ENCODE measurements around the gene RDM1.
"Not testable (repeated sequence)": the region's sequence is repeated elsewhere in the genome, so short reads cannot be mapped to it uniquely, and the experiment has no call there.

Gene RDM1

DNA sequence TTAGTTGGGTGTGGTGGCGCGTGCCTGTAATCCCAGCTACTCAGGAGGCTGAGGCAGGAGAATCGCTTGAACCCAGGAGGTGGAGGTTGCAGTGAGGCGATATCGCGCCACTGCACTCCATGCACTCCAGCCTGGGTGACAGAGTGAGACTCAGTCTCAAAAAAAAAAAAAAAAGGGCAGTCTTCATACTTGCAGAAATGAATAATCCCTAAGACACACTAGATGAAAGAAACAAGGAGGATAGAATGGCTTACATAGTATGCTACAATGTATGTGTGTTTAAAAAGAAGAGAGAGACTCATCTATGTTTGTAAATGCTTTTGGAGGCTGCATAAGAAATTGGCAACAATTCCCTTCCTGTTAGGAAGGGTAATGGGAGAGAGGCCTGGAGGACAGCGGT, 32.8 kb downstream of the RDM1 start:
- DNase-seq, result not testable (repeated sequence)

DNA sequence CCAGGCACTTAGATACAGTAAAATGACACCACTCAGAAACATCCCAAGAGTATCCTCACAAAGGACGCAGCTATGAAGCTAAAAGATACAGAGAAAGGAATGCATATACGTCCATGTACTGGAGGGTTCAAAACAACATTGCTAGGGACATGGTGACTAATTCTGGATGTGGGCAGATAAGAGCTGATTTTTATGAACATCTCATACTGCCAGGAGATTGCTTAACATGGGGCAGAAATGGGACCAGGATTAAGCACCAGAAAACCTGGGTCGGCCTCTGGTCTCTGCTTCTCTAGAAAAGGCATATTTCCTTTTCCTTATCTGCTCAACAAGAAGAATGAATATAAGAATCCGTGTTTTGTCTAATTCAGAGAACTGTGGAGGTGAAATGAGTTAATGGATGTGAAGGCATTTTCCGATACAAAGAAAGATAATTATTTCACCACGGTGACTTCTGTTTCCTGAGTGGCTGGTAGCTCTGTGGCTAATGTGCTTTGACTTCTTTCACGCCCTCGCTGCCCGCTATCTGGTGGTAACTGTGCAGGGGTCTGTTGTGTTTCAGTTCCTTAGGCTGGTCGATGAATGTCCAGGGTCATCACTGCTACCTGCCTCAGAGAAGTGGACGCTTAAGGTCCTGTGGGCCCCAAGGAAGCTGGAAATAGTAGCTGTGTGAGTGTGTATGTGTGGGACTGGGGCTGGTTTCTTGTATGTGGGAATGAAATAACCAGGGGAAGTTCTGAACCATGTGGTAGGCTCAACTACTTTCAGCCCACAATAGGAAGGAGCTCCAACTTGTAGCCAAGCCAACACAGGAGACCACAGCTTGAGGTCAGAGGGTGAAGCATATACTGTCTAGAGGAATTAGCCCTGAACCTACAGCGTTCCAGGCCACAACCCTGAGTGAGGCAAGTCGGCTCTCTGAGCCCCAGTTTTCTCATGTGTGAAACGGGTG, 34.7 kb downstream of the RDM1 start:
- DNase-seq, result peak; percentile 58 to 60

DNA sequence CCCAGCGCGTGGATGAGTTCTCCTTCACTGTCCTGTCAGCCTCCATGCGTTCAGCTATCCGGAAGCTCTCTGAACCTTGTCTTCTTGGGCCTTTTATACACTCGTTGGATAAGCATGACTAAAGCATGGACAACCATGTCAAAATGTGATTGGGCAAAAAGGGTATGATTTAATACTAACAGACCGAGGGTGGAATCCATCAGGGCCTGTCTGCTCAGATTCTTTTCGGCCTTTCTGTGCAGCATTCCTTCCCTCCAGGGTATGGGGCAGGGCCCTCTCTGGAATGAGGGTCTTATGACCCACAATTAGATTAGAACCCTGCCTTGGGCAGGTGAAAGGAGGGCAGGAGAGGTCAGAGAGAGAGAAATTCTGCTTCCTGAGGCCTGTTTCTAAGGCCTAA, 36.4 kb downstream of the RDM1 start:
- DNase-seq, result no peak

DNA sequence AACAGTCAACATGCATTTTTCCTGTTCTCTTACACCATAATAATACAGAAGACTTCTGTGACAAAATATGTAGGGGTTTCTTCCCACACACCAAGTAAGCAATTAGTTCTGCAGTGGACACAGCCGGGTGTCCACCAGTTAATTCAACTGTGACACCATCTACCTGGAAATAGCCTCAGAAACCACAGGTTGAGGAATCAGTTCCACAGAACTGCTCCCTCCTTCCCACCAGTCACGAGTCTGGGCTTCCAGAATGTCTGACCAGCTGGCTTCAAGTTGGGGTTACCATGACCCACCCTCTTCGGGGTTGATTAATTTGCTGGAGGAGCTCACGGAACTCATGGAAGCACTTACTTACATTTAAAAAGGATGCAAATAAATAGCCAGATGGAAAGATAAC, 36.8 kb downstream of the RDM1 start:
- DNase-seq, result no peak

DNA sequence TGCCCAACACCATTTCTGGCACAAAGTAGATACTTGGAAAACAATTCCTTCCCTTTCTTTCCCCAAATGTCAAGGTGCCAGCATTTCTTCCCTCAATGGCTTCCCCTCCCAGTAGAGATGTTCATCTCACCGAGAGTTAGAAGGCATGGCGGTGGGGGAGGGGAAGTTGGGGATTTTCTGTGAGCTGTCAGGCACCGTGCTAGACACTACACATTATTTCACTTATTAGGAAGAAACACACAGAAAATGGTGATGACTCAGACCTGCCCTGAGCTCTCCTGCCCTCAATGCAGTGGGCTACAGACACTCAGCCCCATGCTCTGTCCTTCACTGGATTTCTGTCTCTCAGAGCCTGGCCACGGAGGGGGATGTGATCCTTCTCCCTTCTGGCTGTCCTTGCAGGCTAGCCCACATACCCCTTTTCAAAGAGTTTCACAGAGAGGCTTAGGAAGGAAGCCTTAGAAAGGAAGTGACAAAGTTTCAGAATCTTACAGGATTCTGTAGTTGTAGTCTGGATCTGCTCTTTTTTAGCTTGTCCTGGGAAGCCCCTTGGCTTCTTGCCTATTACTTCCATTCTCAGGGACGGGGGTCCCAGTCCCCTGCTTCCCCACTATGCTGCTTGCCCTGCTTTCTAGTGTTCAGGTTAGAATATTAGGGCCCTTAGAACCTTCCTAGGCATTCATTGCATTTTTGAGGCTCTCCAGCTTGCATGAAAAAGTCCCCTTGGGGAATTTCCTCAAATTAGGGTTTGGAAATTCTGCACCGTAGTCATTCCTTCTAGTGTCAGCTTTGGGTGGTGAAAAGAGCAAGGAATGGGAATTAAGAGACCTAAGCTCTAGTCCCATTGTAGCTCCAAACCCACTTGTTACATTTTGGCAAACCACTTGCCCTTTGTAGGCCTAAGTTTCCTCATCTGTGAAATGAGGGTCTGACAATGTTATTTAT, 38.2 kb downstream of the RDM1 start:
- peak; percentile 73 to 74 for DNase-seq

DNA sequence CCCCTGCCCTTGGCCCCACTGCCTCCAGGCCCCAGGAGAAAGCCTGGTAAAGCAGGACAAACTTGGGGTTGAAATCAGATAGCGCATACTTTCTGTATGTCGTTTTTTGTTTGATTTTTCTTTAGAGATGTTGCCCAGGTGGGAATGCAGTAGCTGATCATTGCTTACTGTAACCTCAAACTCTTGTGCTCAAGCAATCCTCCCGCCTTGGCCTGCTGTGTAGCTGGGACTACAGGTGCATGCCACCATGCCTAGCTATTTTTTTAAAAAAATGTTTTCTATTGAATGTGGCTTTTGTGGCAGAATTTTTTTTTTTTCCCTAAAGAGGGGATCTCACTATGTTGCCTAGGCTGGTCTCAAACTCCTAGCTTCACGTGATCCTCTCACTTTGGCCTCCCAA, 39.3 kb downstream of the RDM1 start:
- no peak for DNase-seq

DNA sequence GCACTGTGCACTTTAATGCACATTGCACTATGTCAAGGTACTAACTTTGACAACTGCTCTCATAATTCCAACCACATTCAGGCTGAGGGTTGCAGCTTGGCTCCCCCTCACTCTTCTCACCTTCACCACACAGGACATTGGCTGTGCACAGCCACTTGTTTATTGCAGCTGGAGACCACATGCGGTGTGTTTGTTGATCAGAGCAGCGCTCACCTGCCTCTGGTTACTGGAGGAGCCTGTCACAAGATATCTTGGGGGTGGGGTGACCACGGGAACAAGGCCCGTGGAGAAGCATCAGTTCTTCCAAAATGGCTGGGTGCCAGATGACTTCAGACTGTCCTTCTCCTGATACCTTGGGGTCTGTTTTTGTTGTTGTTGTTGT, 39.8 kb downstream of the RDM1 start:
- peak; percentile 26 to 44 for DNase-seq

DNA sequence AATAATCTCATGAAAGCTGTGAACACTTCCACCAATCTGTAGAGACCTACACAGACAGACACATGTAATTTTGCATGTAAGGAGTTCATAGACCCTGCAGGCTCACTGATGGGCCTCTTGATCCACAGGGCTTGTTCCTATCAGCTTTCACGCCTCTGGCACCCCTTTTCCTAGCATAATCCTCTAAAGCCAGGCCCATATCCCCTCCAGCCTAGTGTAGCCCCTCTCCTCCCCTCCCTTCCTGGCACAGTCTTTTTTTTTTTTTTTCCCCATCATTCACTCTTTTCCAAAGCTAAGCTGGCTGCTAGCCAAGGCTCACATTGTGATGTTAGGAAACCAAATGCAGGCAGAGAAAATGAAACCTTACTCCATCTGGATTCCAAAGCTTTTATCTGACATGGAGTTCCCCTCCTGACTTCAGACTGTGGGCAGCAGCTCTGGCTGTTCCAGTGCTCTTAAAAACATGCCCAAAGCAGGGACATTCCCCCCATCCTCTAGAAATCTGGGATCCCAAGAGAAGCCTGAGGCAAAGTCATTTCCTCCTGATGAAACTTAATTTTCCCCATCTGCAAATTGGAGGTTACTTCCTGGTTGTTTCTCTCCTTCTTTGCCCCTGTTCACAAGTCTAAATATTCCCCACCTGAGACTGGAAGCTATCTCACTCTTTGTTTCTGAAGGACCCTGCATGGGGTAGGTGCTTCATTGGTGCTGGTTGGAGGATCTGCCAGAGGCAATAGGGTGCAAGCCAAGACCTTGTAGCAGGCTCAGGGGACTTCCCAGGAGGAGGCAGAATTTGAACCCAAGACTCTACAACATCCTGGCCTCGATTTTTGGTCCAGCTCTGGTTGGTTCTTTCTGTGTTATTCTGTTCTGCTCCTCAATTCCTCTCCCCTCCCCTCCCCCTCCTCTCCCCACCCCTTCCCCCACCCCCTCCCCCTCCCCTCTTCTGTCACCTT, 40.5 kb downstream of the RDM1 start:
- DNase-seq, result no peak

DNA sequence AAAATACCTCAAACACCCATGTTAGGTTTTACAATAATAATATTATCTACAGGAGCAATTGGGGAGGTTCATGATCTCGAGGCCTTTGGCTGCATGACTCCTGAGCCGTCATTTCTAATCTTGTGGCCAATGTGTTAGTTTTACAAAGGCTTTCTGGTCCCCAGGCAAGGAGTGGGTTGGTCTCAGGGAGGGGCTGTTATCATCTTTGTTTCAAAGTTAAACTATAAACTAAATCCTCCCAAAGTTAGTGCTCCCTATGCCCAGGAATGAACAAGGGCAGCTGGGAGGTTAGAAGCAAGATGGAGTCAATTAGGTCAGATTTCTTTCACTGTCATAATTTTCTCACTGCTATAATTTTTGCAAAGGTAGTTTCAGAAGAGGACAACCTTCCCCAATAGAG, 41.3 kb downstream of the RDM1 start:
- DNase-seq, result peak; percentile 33 to 46

DNA sequence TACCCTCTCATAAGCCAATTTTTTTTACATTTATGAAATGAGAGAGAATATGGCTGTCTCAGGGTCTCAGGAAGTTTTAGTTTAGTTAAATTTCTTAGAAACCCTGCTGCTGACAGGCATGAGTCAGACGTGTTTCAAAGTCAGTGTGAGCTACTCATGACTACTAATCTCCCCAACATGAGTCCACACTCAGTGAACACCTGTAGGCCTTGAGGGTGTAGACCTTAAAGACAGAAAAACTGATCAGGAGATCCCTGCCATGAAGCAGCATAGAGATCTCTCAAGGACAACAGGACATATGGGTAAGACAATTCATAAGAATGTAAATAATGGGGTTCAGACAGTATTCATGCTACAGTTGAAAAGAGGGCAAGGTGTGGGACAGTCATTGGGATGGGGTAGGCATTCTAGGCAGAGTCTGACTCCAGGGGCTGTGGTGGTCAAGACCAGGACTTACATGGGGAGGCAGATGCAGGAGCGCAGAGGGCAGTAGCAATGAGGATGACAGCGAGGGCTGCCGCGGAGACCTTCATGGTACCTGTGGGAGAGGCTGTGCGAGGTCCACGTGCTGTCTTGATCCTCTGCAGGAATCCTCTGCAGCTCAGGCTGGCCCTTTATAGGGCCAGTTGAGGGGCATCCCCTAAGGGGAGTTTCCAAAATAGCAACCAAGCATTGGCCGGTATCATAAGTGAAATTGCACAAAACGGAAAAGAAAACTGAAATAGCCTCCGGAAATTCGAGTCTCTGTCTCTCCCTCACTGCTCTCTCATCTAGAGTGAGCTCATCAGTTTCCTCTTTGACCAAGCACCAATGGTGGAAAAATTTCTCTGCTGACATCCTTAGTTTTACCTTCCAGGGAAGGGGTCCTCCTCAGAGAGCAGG, 50.6 kb downstream of the RDM1 start, which contains the start of gene CCL5:
CCL5 (minus strand) TSS at position 588 of the 882 bp plus-strand sequence.
- DNase-seq, result peak; percentile 62 to 69

DNA sequence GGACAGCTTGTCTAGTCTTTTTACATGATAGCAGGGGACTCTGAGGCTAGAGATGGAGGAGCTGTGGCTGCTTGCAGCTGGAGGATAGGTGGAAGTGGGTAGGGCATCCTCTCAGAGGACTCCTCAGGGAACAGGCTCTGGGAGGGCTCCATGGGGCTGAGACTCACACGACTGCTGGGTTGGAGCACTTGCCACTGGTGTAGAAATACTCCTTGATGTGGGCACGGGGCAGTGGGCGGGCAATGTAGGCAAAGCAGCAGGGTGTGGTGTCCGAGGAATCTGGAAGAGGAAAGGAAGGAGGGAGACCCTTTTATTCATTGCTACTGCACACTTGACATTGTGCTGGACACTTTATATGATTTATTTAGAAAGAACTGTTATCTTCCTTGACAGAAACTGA, 52.2 kb downstream of the RDM1 start:
- DNase-seq, result no peak

DNA sequence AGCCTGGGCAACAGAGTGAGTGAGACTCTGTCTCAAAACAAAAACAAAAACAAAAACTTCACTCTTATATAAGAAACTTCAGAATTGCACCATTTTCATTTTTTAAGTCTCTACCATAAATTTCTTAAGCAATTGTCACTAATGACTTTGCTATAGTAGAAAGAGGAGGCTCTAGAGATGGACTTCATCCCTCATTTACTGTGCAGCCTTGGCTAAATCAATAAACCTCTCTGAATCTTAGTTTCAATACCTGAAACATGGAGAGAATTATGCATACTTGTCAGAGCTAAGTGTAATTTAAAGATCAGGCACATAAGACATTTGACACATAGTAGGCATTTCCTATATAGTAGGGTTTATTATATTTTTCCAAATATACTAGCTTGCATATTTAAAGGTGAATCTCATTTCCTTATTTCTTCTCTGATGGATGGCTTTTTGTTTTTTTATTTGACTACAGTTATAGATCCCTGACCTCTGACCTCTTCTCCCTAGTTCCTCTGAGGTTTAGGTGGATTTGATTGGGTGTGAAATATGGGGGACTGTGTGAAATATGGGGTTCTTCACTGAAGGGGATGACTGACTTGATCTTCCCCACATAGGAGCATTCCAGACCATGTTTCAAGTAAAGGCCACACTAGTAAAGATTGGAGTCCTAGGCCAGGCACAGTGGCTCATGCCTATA, 53.1 kb downstream of the RDM1 start:
- DNase-seq, result no peak

DNA sequence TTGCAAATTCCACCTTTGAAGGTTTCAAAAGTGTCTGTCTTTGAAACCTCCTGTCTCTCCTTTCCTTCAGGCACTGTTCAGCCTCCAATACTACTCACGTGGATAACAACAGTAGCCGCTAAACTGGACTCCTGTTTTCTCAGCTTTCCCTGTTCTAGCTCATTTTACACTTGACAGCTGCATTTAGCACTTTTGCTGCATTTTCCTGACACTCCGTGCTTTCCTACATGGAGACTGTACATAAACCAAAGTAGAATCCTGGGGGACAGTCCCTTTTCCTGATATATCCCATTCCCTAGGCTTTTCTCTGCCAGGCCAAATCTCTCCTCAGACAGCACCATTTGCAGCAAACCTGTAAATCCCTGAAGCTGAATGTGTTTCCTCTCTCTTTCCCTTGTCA, 54.0 kb downstream of the RDM1 start:
- DNase-seq, result no peak

DNA sequence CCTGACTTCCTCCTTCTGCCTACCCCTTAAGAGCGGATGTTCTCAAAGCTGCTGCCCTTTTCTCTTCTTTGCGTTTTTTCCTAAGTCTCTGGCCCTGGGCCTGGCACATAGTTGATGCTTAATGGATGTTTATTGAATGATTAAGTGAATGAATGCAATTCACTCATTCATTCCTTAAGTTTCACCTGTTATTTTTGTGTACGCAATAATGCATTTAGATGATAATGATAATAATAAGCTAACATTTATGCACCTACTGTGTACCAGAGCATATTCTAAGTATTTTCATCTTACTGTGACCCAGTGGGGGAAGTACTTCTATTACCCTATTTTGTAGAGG, 54.8 kb downstream of the RDM1 start:
- DNase-seq, result no peak

DNA sequence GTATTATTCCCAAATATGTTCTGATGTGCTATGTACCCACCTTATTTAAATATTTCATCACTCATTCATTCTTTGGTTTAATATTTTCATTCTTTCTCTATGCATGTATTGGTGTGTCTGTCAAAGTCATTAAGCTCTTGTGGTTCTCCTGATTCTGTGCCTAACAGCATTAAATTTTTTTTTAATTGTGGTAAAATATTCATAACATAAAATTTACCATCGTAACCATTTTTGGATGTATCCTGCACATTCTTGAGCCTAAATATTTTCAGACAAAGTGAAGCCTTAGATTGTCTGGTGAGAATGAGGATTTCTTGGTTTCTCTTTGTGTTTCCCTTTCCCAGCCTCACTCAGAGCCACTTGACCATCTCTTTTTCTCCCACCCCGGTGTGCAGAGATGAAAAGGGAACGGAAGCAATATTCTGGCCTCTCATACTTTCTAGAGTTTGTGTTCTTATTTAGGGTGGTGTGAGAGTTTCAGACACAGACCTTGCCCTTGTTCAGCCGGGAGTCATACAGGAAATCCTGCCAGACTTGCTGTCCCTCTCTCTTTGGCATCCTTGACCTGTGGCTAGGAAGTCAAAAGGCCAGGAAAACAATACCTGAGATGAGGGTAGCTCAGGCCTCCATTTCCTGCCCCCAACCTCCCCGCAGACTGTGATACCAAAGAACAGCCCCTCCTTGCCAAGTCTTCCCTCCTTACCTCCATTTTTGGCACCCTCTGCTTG, 55.3 kb downstream of the RDM1 start:
- no peak for DNase-seq

DNA sequence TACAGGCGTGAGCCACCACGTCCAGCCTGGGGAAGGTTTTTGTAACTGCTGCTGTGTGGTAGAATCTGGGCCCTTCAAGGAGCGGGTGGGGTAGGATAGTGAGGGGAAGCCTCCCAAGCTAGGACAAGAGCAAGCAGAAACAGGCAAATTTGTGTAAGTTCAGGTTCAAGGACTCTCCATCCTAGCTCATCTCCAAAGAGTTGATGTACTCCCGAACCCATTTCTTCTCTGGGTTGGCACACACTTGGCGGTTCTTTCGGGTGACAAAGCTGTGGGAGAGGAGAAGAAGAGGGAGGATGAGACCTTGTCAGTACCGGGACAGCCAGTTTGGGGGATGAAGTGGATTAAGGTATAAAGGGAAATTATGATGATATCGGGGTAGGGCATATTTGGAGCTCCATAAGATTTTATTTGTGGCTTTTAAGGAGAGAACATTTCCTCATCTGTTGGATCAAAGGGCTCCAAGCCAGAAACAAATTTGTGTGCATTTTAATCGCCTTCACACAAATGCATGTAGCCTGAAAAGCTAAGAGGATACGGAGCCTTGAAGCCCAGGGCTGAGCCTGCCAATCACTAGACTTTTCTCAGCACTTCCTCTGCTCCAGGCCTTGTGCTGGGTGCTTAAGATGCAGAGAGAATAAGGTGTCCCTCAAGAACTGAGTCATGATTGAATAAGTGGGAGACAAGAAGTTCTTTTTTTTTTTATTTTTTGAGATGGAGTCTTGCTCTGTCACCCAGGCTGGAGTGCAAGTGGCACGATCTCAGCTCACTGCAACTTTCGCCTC, 58.2 kb downstream of the RDM1 start:
- no peak for DNase-seq

DNA sequence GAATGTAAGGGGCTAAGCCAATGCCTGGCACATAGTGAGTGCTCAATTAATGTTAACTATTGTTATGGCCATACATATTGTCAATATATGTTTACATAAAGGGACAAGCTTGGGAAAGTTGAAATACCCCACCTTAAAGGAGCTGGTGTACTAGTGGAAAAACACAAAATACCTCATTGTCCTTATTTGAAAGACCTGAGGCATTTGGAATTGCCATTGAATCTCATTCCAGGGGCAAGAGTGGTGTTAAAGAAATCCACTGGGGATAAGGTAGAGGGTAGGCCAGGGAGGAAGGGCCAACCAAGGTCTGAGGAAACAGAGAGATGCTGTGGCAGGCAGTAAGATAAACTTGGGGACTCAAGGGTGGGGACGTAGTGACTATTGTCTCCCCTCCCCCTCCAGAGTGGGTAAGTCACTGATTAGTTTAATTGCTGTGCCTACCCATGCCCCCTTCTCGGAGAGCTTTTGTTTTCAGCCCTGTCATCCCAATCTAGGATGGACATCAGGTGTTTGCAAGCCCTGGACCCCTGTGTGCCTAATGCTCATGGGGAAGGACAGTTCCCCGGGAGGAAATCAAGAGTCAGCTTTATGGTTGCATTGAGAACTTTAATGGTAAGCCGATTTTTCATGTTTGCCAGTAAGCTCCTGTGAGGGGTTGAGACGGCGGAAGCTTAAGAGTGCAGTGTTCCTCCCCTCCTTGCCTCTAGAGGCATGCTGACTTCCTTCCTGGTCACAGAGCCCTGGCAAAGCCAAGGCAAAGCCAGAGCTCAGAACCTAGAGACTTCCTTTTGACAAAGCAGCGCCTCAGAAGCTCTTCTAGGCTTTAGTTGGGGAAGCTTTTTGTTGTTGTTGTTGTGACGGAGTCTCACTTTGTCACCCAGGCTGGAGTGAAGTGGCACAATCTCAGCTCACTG, 59.4 kb downstream of the RDM1 start:
- peak in 1 of 2 experiments; percentile 25 for DNase-seq

DNA sequence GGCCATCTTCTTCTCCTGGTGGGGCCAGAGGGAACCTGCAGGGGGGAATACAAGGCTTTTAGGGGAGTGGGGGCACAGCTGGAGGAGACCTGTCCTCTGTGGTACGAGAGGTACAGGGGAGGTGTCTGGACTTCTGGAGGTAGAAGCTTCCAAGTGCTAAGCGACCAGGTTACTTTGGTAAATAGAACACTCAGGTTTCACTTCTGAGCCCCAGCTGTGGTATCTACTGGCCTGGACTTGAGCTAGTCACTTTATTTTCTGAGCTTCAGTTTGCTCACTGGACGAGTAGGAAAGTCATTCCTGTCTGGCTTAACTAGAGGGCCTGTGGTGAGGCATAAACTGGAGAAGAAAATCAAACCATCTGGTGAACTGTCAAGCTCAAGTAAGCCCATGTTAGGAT, 61.8 kb downstream of the RDM1 start, which contains the start of gene HEATR9:
HEATR9 (minus strand) TSS at position 155 of the 400 bp plus-strand sequence; CDS start at position 6, 149 bp downstream.
- DNase-seq, result no peak

All from activated T-cell treated with anti-CD3 and anti-CD28 coated beads, Interleukin-2, amount 50 U/mL, for 48 hours (primary cell).